Testis (tissue), 2 donors: ENCODE data around the gene AP1M1.

Experiments
- CTCF ChIP-seq, 3 experiments: fragments of 450-650 bp in 2 of 3; fragments of 200-600 bp in 1 of 3; sonication (generic) in 1 of 3; IDR thresholded peaks; one replicate each; pipeline ENCODE4 v1.5.1; 2016 to 2019; ENCODE audit warnings: antibody characterized with exemption in 3 of 3, mild to moderate bottlenecking in 2 of 3, moderate library complexity in 1 of 3
- POLR2A ChIP-seq: fragments of 450-650 bp; IDR thresholded peaks from one replicate; pipeline ENCODE4 v1.6.1; 2017; ENCODE audit warnings: antibody characterized with exemption, mild to moderate bottlenecking, moderate library complexity

- TF ChIP-seq CTCF (IDR thresholded peaks at IDR 0.05) (no peak), POLR2A (no peak)
Observed at GRCh38 chr19:16226878-16227836, 29.4 kb downstream of the AP1M1 start.
